ENCODE data around the gene DLX1.

GRCh38 chr2:172086241-172087206 is 1.2 kb downstream of the DLX1 start:
- TF ChIP-seq POLR2A (IDR thresholded peaks at IDR 0.05) (no peak), POLR2AphosphoS5 (IDR thresholded peaks at IDR 0.05) (no peak)
